OCI-LY7 (cell line): Measurements from ENCODE around the gene MON1A. TPM values are rescaled to one million over a fixed set of nuclear protein-coding genes. Genes with fewer than 3 reads are reported as not detected.
A peak's percentile ranks its signal among the peaks of the same experiment; 100 is the strongest.

Source experiments
- BruUV-seq: library from RNA; stranded (reverse); fragments of 400-500 nt; replicated peaks from 2 replicates; lab custom pipeline; 2021; lab: Mats Ljungman, UMichigan
- CTCF ChIA-PET: fragments of 300-600 bp; sonication (Branson Sonifier 250); formaldehyde crosslinking; loops from one replicate; lab custom pipeline; 2022; ENCODE audit warnings: antibody characterized with exemption; ENCODE audit not compliant: unreplicated experiment; lab: Charles Lee
- POLR2A ChIA-PET: fragments of 300-600 bp; sonication (Branson Sonifier 250); formaldehyde crosslinking; loops from one replicate; lab custom pipeline; 2022; ENCODE audit warnings: antibody characterized with exemption; lab: Charles Lee
- DNase-seq: peaks from one replicate; pipeline ENCODE4 v3.0.0-alpha.2; 2015; ENCODE audit warnings: low spot score
- H2AFZ ChIP-seq: fragments of 200-600 bp; sonication (generic), shearing (Covaris generic); 2 replicates; pipeline ENCODE4 v1.6.1; 2014; ENCODE audit warnings: mild to moderate bottlenecking, antibody characterized with exemption, low read length, moderate library complexity
- H3K27ac ChIP-seq: fragments of 200-600 bp; sonication (generic); 2 replicates; pipeline ENCODE4 v1.5.1; 2014; ENCODE audit warnings: mixed run types, low read depth, mild to moderate bottlenecking, moderate library complexity, low read length, inconsistent platforms; ENCODE audit not compliant: poor library complexity, severe bottlenecking
- H3K36me3 ChIP-seq: fragments of 200-600 bp; sonication (generic); 2 replicates; pipeline ENCODE4 v1.6.1; 2014; ENCODE audit warnings: mild to moderate bottlenecking, antibody characterized with exemption, low read length, moderate library complexity, mixed read lengths; ENCODE audit not compliant: insufficient read depth
- H3K4me1 ChIP-seq: fragments of 200-600 bp; sonication (generic); 2 replicates; pipeline ENCODE4 v1.5.1; 2014; ENCODE audit warnings: mild to moderate bottlenecking, low read length; ENCODE audit not compliant: insufficient read depth, poor library complexity, severe bottlenecking
- H3K4me2 ChIP-seq: fragments of 200-600 bp; sonication (generic); 2 replicates; pipeline ENCODE4 v1.6.1; 2014; ENCODE audit warnings: mild to moderate bottlenecking, low read length
- H3K4me3 ChIP-seq: fragments of 200-600 bp; sonication (generic); 2 replicates; pipeline ENCODE4 v1.5.1; 2014; ENCODE audit warnings: mild to moderate bottlenecking, low read depth, low read length; ENCODE audit not compliant: poor library complexity, severe bottlenecking
- H3K79me2 ChIP-seq: fragments of 200-600 bp; sonication (generic); 2 replicates; pipeline ENCODE4 v1.6.1; 2016; ENCODE audit warnings: low read depth, mild to moderate bottlenecking, low read length, moderate library complexity, mixed read lengths; ENCODE audit not compliant: insufficient read depth
- H3K9me2 ChIP-seq: fragments of 200-600 bp; sonication (generic); 2 replicates; pipeline ENCODE4 v1.6.1; 2016; ENCODE audit warnings: mild to moderate bottlenecking, low read length, mixed read lengths; ENCODE audit not compliant: insufficient read depth
- H3K9me3 ChIP-seq: fragments of 200-600 bp; sonication (generic); 2 replicates; pipeline ENCODE4 v1.6.1; 2014; ENCODE audit warnings: mild to moderate bottlenecking, mixed run types, low read length, mixed read lengths
- H4K20me1 ChIP-seq: fragments of 200-600 bp; sonication (generic); 2 replicates; pipeline ENCODE4 v1.6.1; 2014; ENCODE audit warnings: mild to moderate bottlenecking, antibody characterized with exemption, low read length, moderate library complexity, mixed read lengths; ENCODE audit not compliant: insufficient read depth
- CTCF ChIP-seq: fragments of 200-600 bp; sonication (generic); conservative IDR thresholded peaks from 2 replicates; pipeline ENCODE4 v1.5.1; 2014; ENCODE audit warnings: mild to moderate bottlenecking, antibody characterized with exemption, low read length, moderate library complexity, mixed read lengths
- EZH2phosphoT487 ChIP-seq: fragments of 200-600 bp; sonication (generic); IDR thresholded peaks from 2 replicates; pipeline ENCODE4 v1.6.1; 2018; ENCODE audit warnings: low read depth, borderline replicate concordance, mild to moderate bottlenecking, mixed run types, antibody characterized with exemption, low read length, moderate library complexity, mixed read lengths
- intact Hi-C: fragments of 100-400 bp; cut with micrococcal nuclease; formaldehyde crosslinking; loops from one replicate; pipeline ENCODE4 v1.10.0; 2022; ENCODE audit not compliant: unreplicated experiment
- total RNA-seq, 2 experiments: library from RNA; depleted of rRNA in 1 of 2; stranded (reverse); fragments of >200 nt in 1 of 2; shearing (Covaris generic) in 1 of 2; gene quantifications; 2 replicates each; pipeline ENCODE4 v1.2.3, GENCODE V29; 2014 to 2022

The MON1A gene
- total RNA-seq, 2 experiments from 2014 or later, result 7.3 to 10.4 TPM

GRCh38 chr3:49942651-49943050, 13.0 kb upstream of the MON1A start:
- ChIA-PET CTCF (no interaction called here), POLR2A (interaction anchor here (0.7 to 0.9 kb wide), 2 partner anchors 12 kb away, joined by 3 to 4 read pairs; no protein-coding TSS in a partner anchor)
- Histone ChIP-seq H4K20me1 (no peaks in the 10 kb centered on the region), H3K9me3 (peaks cover 27% of the 10 kb centered on the region), H3K4me3 (peak overlapping the region; percentile 85), H3K4me1 (peaks cover 60% of the 10 kb centered on the region), H3K9me2 (no peaks in the 10 kb centered on the region), H3K36me3 (peaks cover 48% of the 10 kb centered on the region), H2AFZ (no peak overlapping the region), H3K79me2 (peaks cover 71% of the 10 kb centered on the region), H3K27ac (peak overlapping the region; percentile 81), H3K4me2 (peak overlapping the region; percentile 82)
- peak; percentile 57 for DNase-seq
- intact Hi-C loops, result loop anchor here (5.0 kb wide), 1 partner anchor 145 kb away; the partner anchor contains the start of gene RBM5
- BruUV-seq, result no TSS peak
- TF ChIP-seq CTCF (no peak), EZH2phosphoT487 (no peak)

GRCh38 chr3:49940667-49941249, 11.1 kb upstream of the MON1A start:
- ChIA-PET CTCF (interaction anchor here (1.6 to 1.9 kb wide), 2 partner anchors 10 to 11 kb away, joined by 4 to 6 read pairs; partner anchors contain the start of gene MON1A), POLR2A (interaction anchor here (0.5 to 2.7 kb wide), 7 partner anchors 11 to 1745 kb away, joined by 3 to 32 read pairs (median 4); partner anchors contain the start of genes CYB561D2, MON1A and NPRL2)
- H3K79me2 ChIP-seq, result peaks cover 55% of the 10 kb centered on the region
- H3K9me3 ChIP-seq, result peaks cover 22% of the 10 kb centered on the region
- peaks cover 41% of the 10 kb centered on the region for H3K4me1 ChIP-seq
- no peak for TF ChIP-seq CTCF
- no peak for TF ChIP-seq EZH2phosphoT487
- H3K4me2 ChIP-seq, result peak overlapping the region; percentile 82
- intact Hi-C loops, result loop anchor here (5.0 kb wide), 1 partner anchor 147 kb away; the partner anchor contains the start of gene RBM5
- TSS peak; percentile 83 for BruUV-seq
- peak; percentile 46 for DNase-seq
- H2AFZ ChIP-seq, result no peak overlapping the region
- H3K4me3 ChIP-seq, result peak overlapping the region; percentile 85
- H4K20me1 ChIP-seq, result no peaks in the 10 kb centered on the region
- H3K9me2 ChIP-seq, result no peaks in the 10 kb centered on the region
- peak overlapping the region; percentile 81 for H3K27ac ChIP-seq
- H3K36me3 ChIP-seq, result peaks cover 38% of the 10 kb centered on the region
